T-helper 2 cell treated with Interferon-gamma antibody and Interleukin-4, amounts not matched to agents 5 μg/mL and 100 μg/mL, for 36 hours (primary cell): Measurements from ENCODE around the gene CLC.
"Not testable (repeated sequence)": the region's sequence is repeated elsewhere in the genome, so short reads cannot be mapped to it uniquely, and the experiment has no call there.

Experiments
- DNase-seq: peaks from one replicate; pipeline ENCODE4 v3.0.0; 2021; ENCODE audit warnings: low spot score
- H3K27ac Mint-ChIP-seq: one replicate; pipeline ENCODE4 v1.8.0; 2021; ENCODE audit warnings: mild to moderate bottlenecking, mixed read lengths
- H3K27me3 Mint-ChIP-seq: one replicate; pipeline ENCODE4 v1.8.0; 2021; ENCODE audit warnings: low read depth, mixed read lengths
- H3K36me3 Mint-ChIP-seq: one replicate; pipeline ENCODE4 v1.8.0; 2021; ENCODE audit warnings: low read depth, mixed read lengths
- H3K4me1 Mint-ChIP-seq: one replicate; pipeline ENCODE4 v1.8.0; 2021; ENCODE audit warnings: low read depth, mixed read lengths
- H3K4me3 Mint-ChIP-seq: one replicate; pipeline ENCODE4 v1.8.0; 2022; ENCODE audit warnings: mild to moderate bottlenecking, moderate library complexity, mixed read lengths
- H3K9me3 Mint-ChIP-seq: one replicate; pipeline ENCODE4 v1.8.0; 2021; ENCODE audit warnings: mixed read lengths

The CLC gene

GRCh38 chr19:39746836-39747529 is 9.2 kb upstream of the CLC start:
- Mint-ChIP-seq H3K27ac (no peak overlapping the region), H3K4me3 (no peak overlapping the region), H3K36me3 (no peaks in the 10 kb centered on the region), H3K9me3 (no peaks in the 10 kb centered on the region), H3K4me1 (no peaks in the 10 kb centered on the region), H3K27me3 (peaks cover 33% of the 10 kb centered on the region)
- DNase-seq, result no peak

GRCh38 chr19:39745643-39746042 is 7.8 kb upstream of the CLC start:
- no peak for DNase-seq
- H3K4me1 Mint-ChIP-seq, result peaks cover 4% of the 10 kb centered on the region
- no peaks in the 10 kb centered on the region for H3K36me3 Mint-ChIP-seq
- no peak overlapping the region for H3K27ac Mint-ChIP-seq
- peaks cover 28% of the 10 kb centered on the region for H3K27me3 Mint-ChIP-seq
- no peaks in the 10 kb centered on the region for H3K9me3 Mint-ChIP-seq
- H3K4me3 Mint-ChIP-seq, result no peak overlapping the region

- Mint-ChIP-seq H3K27me3 (peaks cover 15% of the 10 kb centered on the region), H3K4me1 (peaks cover 27% of the 10 kb centered on the region), H3K9me3 (no peaks in the 10 kb centered on the region), H3K36me3 (no peaks in the 10 kb centered on the region), H3K4me3 (peak overlapping the region; percentile 72), H3K27ac (peak overlapping the region; percentile 57)
- peak; percentile 18 for DNase-seq
These were observed 2.6 kb upstream of the CLC start for GRCh38 chr19:39740395-39740794.

GRCh38 chr19:39738814-39739213 is 985 bp upstream of the CLC start:
- Mint-ChIP-seq H3K4me3 (no peak overlapping the region), H3K36me3 (no peaks in the 10 kb centered on the region), H3K27me3 (peaks cover 10% of the 10 kb centered on the region), H3K9me3 (no peaks in the 10 kb centered on the region), H3K4me1 (peaks cover 27% of the 10 kb centered on the region), H3K27ac (no peak overlapping the region)
- DNase-seq, result no peak

GRCh38 chr19:39737351-39737750 is 478 bp downstream of the CLC start:
- no peaks in the 10 kb centered on the region for H3K36me3 Mint-ChIP-seq
- no peaks in the 10 kb centered on the region for H3K27me3 Mint-ChIP-seq
- H3K27ac Mint-ChIP-seq, result no peak overlapping the region
- no peaks in the 10 kb centered on the region for H3K9me3 Mint-ChIP-seq
- peaks cover 27% of the 10 kb centered on the region for H3K4me1 Mint-ChIP-seq
- DNase-seq, result peak; percentile 15
- no peak overlapping the region for H3K4me3 Mint-ChIP-seq

GRCh38 chr19:39736088-39736487 is 1.7 kb downstream of the CLC start:
- Mint-ChIP-seq H3K27me3 (no peaks in the 10 kb centered on the region), H3K27ac (no peak overlapping the region), H3K36me3 (no peaks in the 10 kb centered on the region), H3K9me3 (no peaks in the 10 kb centered on the region), H3K4me3 (no peak overlapping the region), H3K4me1 (peaks cover 26% of the 10 kb centered on the region)
- no peak for DNase-seq

- Mint-ChIP-seq H3K9me3 (no peaks in the 10 kb centered on the region), H3K4me3 (no peak overlapping the region), H3K27me3 (no peaks in the 10 kb centered on the region), H3K36me3 (no peaks in the 10 kb centered on the region), H3K4me1 (peaks cover 24% of the 10 kb centered on the region), H3K27ac (no peak overlapping the region)
- DNase-seq, result no peak
These were observed 2.1 kb downstream of the CLC start for GRCh38 chr19:39735688-39736087.

- Mint-ChIP-seq H3K4me3 (no peak overlapping the region), H3K36me3 (no peaks in the 10 kb centered on the region), H3K27ac (no peak overlapping the region), H3K27me3 (peaks cover 2% of the 10 kb centered on the region), H3K4me1 (peaks cover 14% of the 10 kb centered on the region), H3K9me3 (no peaks in the 10 kb centered on the region)
- no peak for DNase-seq
These were observed 4.0 kb downstream of the CLC start for GRCh38 chr19:39733841-39734240.

GRCh38 chr19:39731685-39732084 is 6.1 kb downstream of the CLC start:
- no peak overlapping the region for H3K27ac Mint-ChIP-seq
- H3K27me3 Mint-ChIP-seq, result peaks cover 2% of the 10 kb centered on the region
- H3K36me3 Mint-ChIP-seq, result no peaks in the 10 kb centered on the region
- peaks cover 2% of the 10 kb centered on the region for H3K4me1 Mint-ChIP-seq
- no peak overlapping the region for H3K4me3 Mint-ChIP-seq
- H3K9me3 Mint-ChIP-seq, result no peaks in the 10 kb centered on the region
- DNase-seq, result no peak

- H3K36me3 Mint-ChIP-seq, result no peaks in the 10 kb centered on the region
- no peak overlapping the region for H3K27ac Mint-ChIP-seq
- no peaks in the 10 kb centered on the region for H3K9me3 Mint-ChIP-seq
- no peak overlapping the region for H3K4me3 Mint-ChIP-seq
- peaks cover 3% of the 10 kb centered on the region for H3K27me3 Mint-ChIP-seq
- DNase-seq, result no peak
- H3K4me1 Mint-ChIP-seq, result no peaks in the 10 kb centered on the region
These were observed 8.2 kb downstream of the CLC start for GRCh38 chr19:39729594-39729993.

- H3K9me3 Mint-ChIP-seq, result no peaks in the 10 kb centered on the region
- no peak overlapping the region for H3K27ac Mint-ChIP-seq
- H3K4me1 Mint-ChIP-seq, result no peaks in the 10 kb centered on the region
- H3K36me3 Mint-ChIP-seq, result no peaks in the 10 kb centered on the region
- H3K4me3 Mint-ChIP-seq, result no peak overlapping the region
- peaks cover 13% of the 10 kb centered on the region for H3K27me3 Mint-ChIP-seq
- DNase-seq, result no peak
These were observed 9.8 kb downstream of the CLC start for GRCh38 chr19:39728040-39728439.

- Mint-ChIP-seq H3K4me3 (no peak overlapping the region), H3K27me3 (peaks cover 20% of the 10 kb centered on the region), H3K36me3 (no peaks in the 10 kb centered on the region), H3K4me1 (no peaks in the 10 kb centered on the region), H3K9me3 (no peaks in the 10 kb centered on the region), H3K27ac (no peak overlapping the region)
- DNase-seq, result no peak
These were observed 10.6 kb downstream of the CLC start for GRCh38 chr19:39727070-39727800.

- Mint-ChIP-seq H3K27ac (no peak overlapping the region), H3K4me1 (no peaks in the 10 kb centered on the region), H3K4me3 (no peak overlapping the region), H3K9me3 (no peaks in the 10 kb centered on the region), H3K27me3 (peaks cover 24% of the 10 kb centered on the region), H3K36me3 (no peaks in the 10 kb centered on the region)
- no peak for DNase-seq
These were observed 11.8 kb downstream of the CLC start for GRCh38 chr19:39725995-39726394.

- H3K27ac Mint-ChIP-seq, DNase-seq, H3K9me3 Mint-ChIP-seq, H3K36me3 Mint-ChIP-seq, H3K4me3 Mint-ChIP-seq, H3K4me1 Mint-ChIP-seq: not testable (repeated sequence)
- peaks cover 44% of the 10 kb centered on the region for H3K27me3 Mint-ChIP-seq
These were observed 17.7 kb downstream of the CLC start for GRCh38 chr19:39720144-39720543.
